ENCODE results near the gene SLC41A1. TPM values are rescaled to one million over a fixed set of nuclear protein-coding genes. Genes with fewer than 3 reads are reported as not detected.
A peak's percentile ranks its signal among the peaks of the same experiment; 100 is the strongest.

The SLC41A1 gene
- total RNA-seq, 1 experiment from 2014 or later, result 16.1 TPM

GRCh38 chr1:205775717-205776056 is 37.3 kb downstream of the SLC41A1 start:
- DNase-seq (ENCODE audit: low spot score), result no peak
- Histone ChIP-seq H3K27ac (ENCODE audit: low read depth, low read length, poor library complexity, severe bottlenecking) (no peak overlapping the region), H3K4me1 (ENCODE audit: insufficient read depth, low read length, poor library complexity, severe bottlenecking) (no peaks in the 10 kb centered on the region), H3K4me3 (ENCODE audit: low read depth, low read length, poor library complexity, severe bottlenecking) (peak overlapping the region; percentile 74), H3K27me3 (replicated peaks; ENCODE audit: insufficient read depth, low read depth, low read length, poor library complexity) (peaks cover 3% of the 10 kb centered on the region), H3K9me3 (ENCODE audit: low read depth, low read length, poor library complexity, severe bottlenecking) (no peaks in the 10 kb centered on the region), H3K36me3 (ENCODE audit: insufficient read depth, low read length, poor library complexity, severe bottlenecking) (no peaks in the 10 kb centered on the region)
- ChIA-PET POLR2A (ENCODE audit: low non-redundant PET) (no interaction called here), CTCF (no interaction called here)
- no TSS peak for BruUV-seq (replicated peaks)
- TF ChIP-seq CTCF (conservative IDR thresholded peaks at IDR 0.05; ENCODE audit: low read depth, low read length), result no peak
- TF ChIP-seq EZH2 (IDR thresholded peaks at IDR 0.05; ENCODE audit: borderline replicate concordance, low read depth, low read length, poor library complexity, severe bottlenecking), result no peak
- intact Hi-C loops (cut with micrococcal nuclease; ENCODE audit: unreplicated experiment), result no loop called here

GRCh38 chr1:205775015-205775716 is 37.8 kb downstream of the SLC41A1 start, which contains the start of gene RAB29:
Gene RAB29, minus strand, starts transcription at chr1:205775482. Its CDS starts 526 bp downstream, at chr1:205774956.
- no TSS peak for BruUV-seq (replicated peaks)
- Histone ChIP-seq H3K27me3 (replicated peaks; ENCODE audit: insufficient read depth, low read depth, low read length, poor library complexity) (peaks cover 3% of the 10 kb centered on the region), H3K27ac (ENCODE audit: low read depth, low read length, poor library complexity, severe bottlenecking) (no peak within 1 kb of the TSS), H3K4me3 (ENCODE audit: low read depth, low read length, poor library complexity, severe bottlenecking) (peak within 1 kb of the TSS; percentile 74), H3K36me3 (ENCODE audit: insufficient read depth, low read length, poor library complexity, severe bottlenecking) (no peaks in the 10 kb centered on the region), H3K4me1 (ENCODE audit: insufficient read depth, low read length, poor library complexity, severe bottlenecking) (no peaks in the 10 kb centered on the region), H3K9me3 (ENCODE audit: low read depth, low read length, poor library complexity, severe bottlenecking) (no peaks in the 10 kb centered on the region)
- ChIA-PET CTCF (no interaction called here), POLR2A (ENCODE audit: low non-redundant PET) (no interaction called here)
- peak; percentile 94 for DNase-seq (ENCODE audit: low spot score)
- intact Hi-C loops (cut with micrococcal nuclease; ENCODE audit: unreplicated experiment), result no loop called here
- TF ChIP-seq EZH2 (IDR thresholded peaks at IDR 0.05; ENCODE audit: borderline replicate concordance, low read depth, low read length, poor library complexity, severe bottlenecking) (no peak), CTCF (conservative IDR thresholded peaks at IDR 0.05; ENCODE audit: low read depth, low read length) (no peak)

- intact Hi-C loops (cut with micrococcal nuclease; ENCODE audit: unreplicated experiment), result no loop called here
- Histone ChIP-seq H3K36me3 (ENCODE audit: insufficient read depth, low read length, poor library complexity, severe bottlenecking) (no peaks in the 10 kb centered on the region), H3K9me3 (ENCODE audit: low read depth, low read length, poor library complexity, severe bottlenecking) (no peaks in the 10 kb centered on the region), H3K4me1 (ENCODE audit: insufficient read depth, low read length, poor library complexity, severe bottlenecking) (no peaks in the 10 kb centered on the region), H3K27ac (ENCODE audit: low read depth, low read length, poor library complexity, severe bottlenecking) (no peak overlapping the region), H3K4me3 (ENCODE audit: low read depth, low read length, poor library complexity, severe bottlenecking) (peak overlapping the region; percentile 74), H3K27me3 (replicated peaks; ENCODE audit: insufficient read depth, low read depth, low read length, poor library complexity) (peaks cover 3% of the 10 kb centered on the region)
- no peak for DNase-seq (ENCODE audit: low spot score)
- CTCF ChIA-PET, result no interaction called here
- POLR2A ChIA-PET (ENCODE audit: low non-redundant PET), result interaction anchor here (0.7 kb wide), 1 partner anchor 1339 kb away, joined by 19 read pairs; no protein-coding TSS in a partner anchor
- TF ChIP-seq CTCF (conservative IDR thresholded peaks at IDR 0.05; ENCODE audit: low read depth, low read length) (no peak), EZH2 (IDR thresholded peaks at IDR 0.05; ENCODE audit: borderline replicate concordance, low read depth, low read length, poor library complexity, severe bottlenecking) (no peak)
- BruUV-seq (replicated peaks), result no TSS peak
Observed at GRCh38 chr1:205774198-205775014, 38.6 kb downstream of the SLC41A1 start.

All from A673 (cell line).